DOHH2 (cell line): ENCODE results near the gene CDKN1A.

Experiments
- EZH2phosphoT487 ChIP-seq: fragments of 200-600 bp; sonication (generic); IDR thresholded peaks from 2 replicates; pipeline ENCODE4 v1.6.1; 2017; ENCODE audit warnings: borderline replicate concordance, mild to moderate bottlenecking, antibody characterized with exemption, low read length, moderate library complexity, mixed read lengths
- TF ChIP-seq, protein P1 (sequence below): fragments of 200-600 bp; sonication (generic); IDR thresholded peaks from one replicate; pipeline ENCODE4 v1.5.1; 2014; ENCODE audit warnings: antibody characterized with exemption, mild to moderate bottlenecking, low read depth, low read length; ENCODE audit not compliant: poor library complexity, severe bottlenecking

DNA sequence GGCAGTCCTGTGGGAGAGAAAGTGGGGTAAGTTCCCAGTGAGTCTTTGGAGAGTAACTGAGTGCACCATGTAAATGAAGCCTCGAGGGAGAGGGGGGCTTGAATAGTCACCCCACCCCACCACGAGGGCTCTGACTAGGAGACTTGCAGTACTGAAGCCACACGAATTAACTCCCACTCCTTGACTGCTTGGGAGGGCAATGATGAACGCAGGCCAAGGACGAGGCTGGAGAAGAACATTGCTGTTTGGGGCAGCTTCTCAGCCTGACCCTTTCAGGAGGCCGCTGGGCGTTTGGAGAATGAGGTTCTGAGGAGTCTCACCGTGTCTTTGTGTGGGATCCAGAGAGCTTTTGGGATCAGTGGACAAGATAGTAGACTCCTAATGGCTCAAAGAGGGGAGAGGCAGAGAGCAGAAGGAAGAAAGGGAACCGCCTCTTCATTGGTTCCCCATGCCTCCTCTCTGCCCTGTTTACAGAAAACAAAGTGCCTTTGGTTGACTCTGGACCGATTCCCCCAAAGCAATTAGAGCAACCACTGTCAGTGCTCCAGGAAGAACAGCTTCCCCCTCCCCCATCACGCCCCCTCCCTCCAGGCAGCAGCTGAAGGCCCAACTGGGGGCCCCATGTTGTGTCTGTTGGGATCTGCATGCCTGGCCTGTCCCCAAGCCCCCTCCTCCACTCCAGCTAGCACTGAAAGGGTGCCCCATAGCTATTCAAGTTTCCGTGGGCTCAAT is 41.7 kb upstream of the CDKN1A start:
- TF ChIP-seq, protein P1, sequence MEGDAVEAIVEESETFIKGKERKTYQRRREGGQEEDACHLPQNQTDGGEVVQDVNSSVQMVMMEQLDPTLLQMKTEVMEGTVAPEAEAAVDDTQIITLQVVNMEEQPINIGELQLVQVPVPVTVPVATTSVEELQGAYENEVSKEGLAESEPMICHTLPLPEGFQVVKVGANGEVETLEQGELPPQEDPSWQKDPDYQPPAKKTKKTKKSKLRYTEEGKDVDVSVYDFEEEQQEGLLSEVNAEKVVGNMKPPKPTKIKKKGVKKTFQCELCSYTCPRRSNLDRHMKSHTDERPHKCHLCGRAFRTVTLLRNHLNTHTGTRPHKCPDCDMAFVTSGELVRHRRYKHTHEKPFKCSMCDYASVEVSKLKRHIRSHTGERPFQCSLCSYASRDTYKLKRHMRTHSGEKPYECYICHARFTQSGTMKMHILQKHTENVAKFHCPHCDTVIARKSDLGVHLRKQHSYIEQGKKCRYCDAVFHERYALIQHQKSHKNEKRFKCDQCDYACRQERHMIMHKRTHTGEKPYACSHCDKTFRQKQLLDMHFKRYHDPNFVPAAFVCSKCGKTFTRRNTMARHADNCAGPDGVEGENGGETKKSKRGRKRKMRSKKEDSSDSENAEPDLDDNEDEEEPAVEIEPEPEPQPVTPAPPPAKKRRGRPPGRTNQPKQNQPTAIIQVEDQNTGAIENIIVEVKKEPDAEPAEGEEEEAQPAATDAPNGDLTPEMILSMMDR, result no peak
- no peak for TF ChIP-seq EZH2phosphoT487
